Liver (tissue), 9 donors: ENCODE results near the gene MYBPH. TPM values are rescaled to one million over a fixed set of nuclear protein-coding genes. Genes with fewer than 3 reads are reported as not detected.

Experiments used
- DNase-seq: peaks from one replicate; pipeline ENCODE4 v3.0.0-alpha.2; 2017; ENCODE audit warnings: low spot score
- H3K27ac ChIP-seq, 2 donors: one replicate each; pipeline ENCODE4 v1.7.0; 2013; ENCODE audit warnings: inconsistent platforms in 2 of 2, low read length in 2 of 2, control low read depth in 1 of 2, low read depth in 1 of 2, mild to moderate bottlenecking in 1 of 2
- H3K27me3 ChIP-seq, 4 donors: one replicate each; pipeline versions ENCODE4 v1.6.1 to v1.7.0; 2013; ENCODE audit warnings: low read length in 3 of 4, inconsistent platforms in 1 of 4, mild to moderate bottlenecking in 1 of 4, moderate library complexity in 1 of 4; ENCODE audit not compliant: control insufficient read depth in 4 of 4, insufficient read depth in 4 of 4
- H3K36me3 ChIP-seq, 4 donors: one replicate each; pipeline versions ENCODE4 v1.6.1 to v1.7.0; 2013; ENCODE audit warnings: low read length in 3 of 4, mild to moderate bottlenecking in 3 of 4, low read depth in 1 of 4, moderate library complexity in 1 of 4; ENCODE audit not compliant: control insufficient read depth in 4 of 4, insufficient read depth in 3 of 4
- H3K4me1 ChIP-seq, 4 donors: one replicate each; pipeline versions ENCODE4 v1.6.1 to v1.7.0; 2013; ENCODE audit warnings: low read length in 3 of 4, mild to moderate bottlenecking in 3 of 4, moderate library complexity in 1 of 4; ENCODE audit not compliant: control insufficient read depth in 4 of 4, insufficient read depth in 4 of 4
- H3K4me3 ChIP-seq, 3 donors: one replicate each; pipeline versions ENCODE4 v1.6.1 to v1.7.0; 2013; ENCODE audit warnings: low read length in 3 of 3, control low read depth in 1 of 3, low read depth in 1 of 3, mild to moderate bottlenecking in 1 of 3
- H3K9ac ChIP-seq, 2 donors: one replicate each; pipeline ENCODE4 v1.7.0; 2013; ENCODE audit warnings: low read length in 2 of 2, mild to moderate bottlenecking in 2 of 2, moderate library complexity in 2 of 2, control low read depth in 1 of 2, low read depth in 1 of 2
- H3K9me3 ChIP-seq, 4 donors: one replicate each; pipeline versions ENCODE4 v1.6.1 to v1.7.0; 2013; ENCODE audit warnings: low read length in 3 of 4; ENCODE audit not compliant: control insufficient read depth in 4 of 4
- EGR1 ChIP-seq, 2 donors: IDR thresholded peaks; 2 replicates each; pipeline ENCODE4 v1.6.1; 2016 to 2018; ENCODE audit warnings: antibody characterized with exemption in 2 of 2, low read depth in 2 of 2
- FOXA1 ChIP-seq: IDR thresholded peaks from 2 replicates; pipeline ENCODE4 v1.6.1; 2016; ENCODE audit warnings: antibody characterized with exemption
- FOXA2 ChIP-seq: IDR thresholded peaks from 2 replicates; pipeline ENCODE4 v1.6.1; 2016; ENCODE audit warnings: antibody characterized with exemption
- GABPA ChIP-seq, 2 donors: IDR thresholded peaks in 1 of 2; conservative IDR thresholded peaks in 1 of 2; 2 replicates each; pipeline ENCODE4 v1.6.1; 2016; ENCODE audit warnings: antibody characterized with exemption in 2 of 2, mild to moderate bottlenecking in 1 of 2, moderate library complexity in 1 of 2
- HNF4A ChIP-seq, 2 donors: conservative IDR thresholded peaks; 2 replicates each; pipeline ENCODE4 v1.6.1; 2016; ENCODE audit warnings: antibody characterized with exemption in 2 of 2, mild to moderate bottlenecking in 2 of 2
- HNF4G ChIP-seq: IDR thresholded peaks from 2 replicates; pipeline ENCODE4 v1.6.1; 2016; ENCODE audit warnings: antibody characterized with exemption
- JUND ChIP-seq, 2 donors: IDR thresholded peaks; 2 replicates each; pipeline ENCODE4 v1.6.1; 2016; ENCODE audit warnings: antibody characterized with exemption in 2 of 2
- NR2F2 ChIP-seq: IDR thresholded peaks from 2 replicates; pipeline ENCODE4 v1.6.1; 2016; ENCODE audit warnings: antibody characterized with exemption
- RAD21 ChIP-seq, 2 donors: IDR thresholded peaks; 2 replicates each; pipeline ENCODE4 v1.6.1; 2016; ENCODE audit warnings: antibody characterized with exemption in 2 of 2, mild to moderate bottlenecking in 2 of 2
- RXRA ChIP-seq, 2 donors: IDR thresholded peaks; 2 replicates each; pipeline ENCODE4 v1.6.1; 2017 to 2018; ENCODE audit warnings: antibody characterized with exemption in 2 of 2, mild to moderate bottlenecking in 1 of 2
- SP1 ChIP-seq: IDR thresholded peaks from 2 replicates; pipeline ENCODE4 v1.6.1; 2018; ENCODE audit warnings: antibody characterized with exemption, mild to moderate bottlenecking
- TAF1 ChIP-seq: conservative IDR thresholded peaks from 2 replicates; pipeline ENCODE4 v1.6.1; 2016; ENCODE audit warnings: antibody characterized with exemption, mild to moderate bottlenecking
- YY1 ChIP-seq: IDR thresholded peaks from 2 replicates; pipeline ENCODE4 v1.6.1; 2016; ENCODE audit warnings: antibody characterized with exemption, mild to moderate bottlenecking
- WGBS: extraction: QIAGEN DNeasy Blood & Tissue Kit; methylation state at CpG from one replicate; pipeline ENCODE4 v1.1.7; 2013; 5-methylcytosine and 5-hydroxymethylcytosine counted together
- polyA plus RNA-seq, 2 donors: library from polyadenylated mRNA; stranded (reverse) in 1 of 2; unstranded in 1 of 2; fragments of 200-250 nt in 1 of 2; fragments of >200 nt in 1 of 2; fragmentation: Nextera tagmentation in 1 of 2; extraction: Ambion mirVana in 1 of 2; gene quantifications; one replicate each; pipeline versions ENCODE4 v1.2.1 to v1.2.3, GENCODE V29; 2013 to 2015
- total RNA-seq, 2 donors: library from RNA; depleted of rRNA; stranded (reverse); fragments of >200 nt; gene quantifications; one replicate each; pipeline ENCODE4 v1.2.3, GENCODE V29; 2014
- TF ChIP-seq, protein P1 (sequence below): IDR thresholded peaks from 2 replicates; pipeline ENCODE4 v1.6.1; 2016; ENCODE audit warnings: antibody characterized with exemption
- TF ChIP-seq, protein P2 (sequence below): fragments of 150-350 bp; IDR thresholded peaks from 2 replicates; pipeline ENCODE4 v1.5.1; 2017; ENCODE audit warnings: improper control_type of control experiment, low read depth, low read length; ENCODE audit not compliant: missing input control
- TF ChIP-seq, protein P3 (sequence below): IDR thresholded peaks from 2 replicates; pipeline ENCODE4 v1.6.1; 2016; ENCODE audit warnings: antibody characterized with exemption
- TF ChIP-seq, protein P4 (sequence below): IDR thresholded peaks from 2 replicates; pipeline ENCODE4 v1.6.1; 2016; ENCODE audit warnings: antibody characterized with exemption
- donor health status: healthy.
- donor health status: healthy.
- donor health status: healthy.
- donor health status: healthy.
- donor health status: healthy.

The MYBPH gene
- total and polyA plus RNA-seq, 4 donors, result 0.09 TPM; not detected in 3

DNA sequence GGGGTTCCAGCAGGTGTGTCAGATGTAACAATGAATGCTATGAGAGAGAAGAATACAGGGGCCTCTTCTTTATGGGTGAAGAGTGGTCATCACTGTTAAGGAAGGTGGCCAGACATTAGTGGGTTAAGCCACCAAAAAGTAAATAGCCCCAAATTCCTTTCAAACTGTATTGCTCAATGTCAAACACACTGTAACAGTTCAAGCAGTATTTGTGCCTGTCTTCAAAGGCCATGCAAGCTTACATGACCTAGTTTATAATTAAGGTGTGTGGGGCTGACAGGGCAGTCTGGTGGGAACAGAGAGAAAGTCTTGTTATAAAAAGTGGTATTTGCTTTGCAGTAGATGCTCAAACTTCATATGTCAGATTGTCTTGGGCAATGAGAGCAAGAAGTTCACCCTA is 35.4 kb upstream of the MYBPH start:
- H3K4me1 ChIP-seq, result no peaks in the 10 kb centered on the region
- H3K27me3 ChIP-seq, result no peaks in the 10 kb centered on the region
- no peak for DNase-seq
- no peaks in the 10 kb centered on the region for H3K36me3 ChIP-seq
- no peak overlapping the region for H3K4me3 ChIP-seq
- no peak overlapping the region for H3K27ac ChIP-seq
- H3K9me3 ChIP-seq, result no peaks in the 10 kb centered on the region
- TF ChIP-seq NR2F2, result no peak
- TF ChIP-seq, protein P1, sequence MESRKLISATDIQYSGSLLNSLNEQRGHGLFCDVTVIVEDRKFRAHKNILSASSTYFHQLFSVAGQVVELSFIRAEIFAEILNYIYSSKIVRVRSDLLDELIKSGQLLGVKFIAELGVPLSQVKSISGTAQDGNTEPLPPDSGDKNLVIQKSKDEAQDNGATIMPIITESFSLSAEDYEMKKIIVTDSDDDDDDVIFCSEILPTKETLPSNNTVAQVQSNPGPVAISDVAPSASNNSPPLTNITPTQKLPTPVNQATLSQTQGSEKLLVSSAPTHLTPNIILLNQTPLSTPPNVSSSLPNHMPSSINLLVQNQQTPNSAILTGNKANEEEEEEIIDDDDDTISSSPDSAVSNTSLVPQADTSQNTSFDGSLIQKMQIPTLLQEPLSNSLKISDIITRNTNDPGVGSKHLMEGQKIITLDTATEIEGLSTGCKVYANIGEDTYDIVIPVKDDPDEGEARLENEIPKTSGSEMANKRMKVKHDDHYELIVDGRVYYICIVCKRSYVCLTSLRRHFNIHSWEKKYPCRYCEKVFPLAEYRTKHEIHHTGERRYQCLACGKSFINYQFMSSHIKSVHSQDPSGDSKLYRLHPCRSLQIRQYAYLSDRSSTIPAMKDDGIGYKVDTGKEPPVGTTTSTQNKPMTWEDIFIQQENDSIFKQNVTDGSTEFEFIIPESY, result no peak
- no peak for TF ChIP-seq TAF1
- TF ChIP-seq HNF4G, result no peak
- no peak for TF ChIP-seq GABPA (IDR thresholded peaks at IDR 0.05 in 1 of 2, conservative IDR thresholded peaks at IDR 0.05 in 1 of 2)
- TF ChIP-seq EGR1 (IDR thresholded peaks at IDR 0.05; ENCODE audit: low read depth in 2 of 2), result no peak
- TF ChIP-seq JUND (IDR thresholded peaks at IDR 0.05), result no peak
- TF ChIP-seq SP1, result no peak
- TF ChIP-seq, protein P2, sequence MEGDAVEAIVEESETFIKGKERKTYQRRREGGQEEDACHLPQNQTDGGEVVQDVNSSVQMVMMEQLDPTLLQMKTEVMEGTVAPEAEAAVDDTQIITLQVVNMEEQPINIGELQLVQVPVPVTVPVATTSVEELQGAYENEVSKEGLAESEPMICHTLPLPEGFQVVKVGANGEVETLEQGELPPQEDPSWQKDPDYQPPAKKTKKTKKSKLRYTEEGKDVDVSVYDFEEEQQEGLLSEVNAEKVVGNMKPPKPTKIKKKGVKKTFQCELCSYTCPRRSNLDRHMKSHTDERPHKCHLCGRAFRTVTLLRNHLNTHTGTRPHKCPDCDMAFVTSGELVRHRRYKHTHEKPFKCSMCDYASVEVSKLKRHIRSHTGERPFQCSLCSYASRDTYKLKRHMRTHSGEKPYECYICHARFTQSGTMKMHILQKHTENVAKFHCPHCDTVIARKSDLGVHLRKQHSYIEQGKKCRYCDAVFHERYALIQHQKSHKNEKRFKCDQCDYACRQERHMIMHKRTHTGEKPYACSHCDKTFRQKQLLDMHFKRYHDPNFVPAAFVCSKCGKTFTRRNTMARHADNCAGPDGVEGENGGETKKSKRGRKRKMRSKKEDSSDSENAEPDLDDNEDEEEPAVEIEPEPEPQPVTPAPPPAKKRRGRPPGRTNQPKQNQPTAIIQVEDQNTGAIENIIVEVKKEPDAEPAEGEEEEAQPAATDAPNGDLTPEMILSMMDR, result no peak
- TF ChIP-seq, protein P3, sequence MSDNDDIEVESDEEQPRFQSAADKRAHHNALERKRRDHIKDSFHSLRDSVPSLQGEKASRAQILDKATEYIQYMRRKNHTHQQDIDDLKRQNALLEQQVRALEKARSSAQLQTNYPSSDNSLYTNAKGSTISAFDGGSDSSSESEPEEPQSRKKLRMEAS, result no peak
- no peak for TF ChIP-seq FOXA1
- H3K9ac ChIP-seq, result no peak overlapping the region

DNA sequence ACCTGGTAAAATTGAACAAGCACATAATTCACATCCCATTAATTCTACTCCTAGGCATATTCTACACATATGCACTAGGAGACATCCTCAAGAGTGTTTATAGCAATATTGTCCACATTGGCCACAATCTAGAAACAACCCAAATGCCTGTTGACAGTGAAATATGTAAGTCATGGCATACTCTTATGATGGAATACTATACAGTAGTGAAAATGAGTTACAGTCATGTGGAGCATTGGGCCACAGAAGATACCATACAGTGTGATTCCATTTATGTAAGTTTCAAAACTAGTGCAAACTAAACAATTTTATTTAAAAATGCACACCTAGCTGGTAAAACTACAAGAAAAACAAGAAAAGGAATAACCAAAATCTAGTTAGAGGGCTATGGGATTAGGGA is 34.7 kb upstream of the MYBPH start:
- Histone ChIP-seq H3K27ac (no peak overlapping the region), H3K9ac (no peak overlapping the region), H3K36me3 (no peaks in the 10 kb centered on the region), H3K4me3 (no peak overlapping the region), H3K27me3 (no peaks in the 10 kb centered on the region), H3K9me3 (no peaks in the 10 kb centered on the region), H3K4me1 (no peaks in the 10 kb centered on the region)
- no peak for DNase-seq
- TF ChIP-seq FOXA1, result no peak
- no peak for TF ChIP-seq FOXA2

GRCh38 chr1:203208181-203208580 is 32.6 kb upstream of the MYBPH start:
- H3K36me3 ChIP-seq, result no peaks in the 10 kb centered on the region
- no peak overlapping the region for H3K4me3 ChIP-seq
- no peaks in the 10 kb centered on the region for H3K27me3 ChIP-seq
- H3K4me1 ChIP-seq, result no peaks in the 10 kb centered on the region
- 78% methylated on average over 1 of the region's 1 CpG for WGBS
- no peak for DNase-seq
- no peak overlapping the region for H3K9ac ChIP-seq
- no peaks in the 10 kb centered on the region for H3K9me3 ChIP-seq
- H3K27ac ChIP-seq, result no peak overlapping the region
- TF ChIP-seq HNF4A (conservative IDR thresholded peaks at IDR 0.05), result no peak
- no peak for TF ChIP-seq RXRA (IDR thresholded peaks at IDR 0.05)
- TF ChIP-seq, protein P3, result no peak
- TF ChIP-seq, protein P1, result no peak
- TF ChIP-seq FOXA2, result no peak
- TF ChIP-seq YY1, result no peak
- no peak for TF ChIP-seq FOXA1
- TF ChIP-seq EGR1 (IDR thresholded peaks at IDR 0.05; ENCODE audit: low read depth in 2 of 2), result no peak
- no peak for TF ChIP-seq RAD21 (IDR thresholded peaks at IDR 0.05)
- TF ChIP-seq GABPA (IDR thresholded peaks at IDR 0.05 in 1 of 2, conservative IDR thresholded peaks at IDR 0.05 in 1 of 2), result no peak
- TF ChIP-seq TAF1, result no peak
- no peak for TF ChIP-seq JUND (IDR thresholded peaks at IDR 0.05)
- no peak for TF ChIP-seq HNF4G
- TF ChIP-seq NR2F2, result no peak
- TF ChIP-seq, protein P2, result no peak
- TF ChIP-seq, protein P4, sequence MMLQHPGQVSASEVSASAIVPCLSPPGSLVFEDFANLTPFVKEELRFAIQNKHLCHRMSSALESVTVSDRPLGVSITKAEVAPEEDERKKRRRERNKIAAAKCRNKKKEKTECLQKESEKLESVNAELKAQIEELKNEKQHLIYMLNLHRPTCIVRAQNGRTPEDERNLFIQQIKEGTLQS, result no peak
- TF ChIP-seq SP1, result no peak
